VCaP (cell line): ENCODE results near the gene SH3RF1.

Experiments
- H3K27ac ChIP-seq: fragments of 450-650 bp; 2 replicates; pipeline ENCODE4 v1.5.1; 2017
- TF ChIP-seq, protein P1 (sequence below): fragments of 450-650 bp; conservative IDR thresholded peaks from 2 replicates; pipeline ENCODE4 v1.5.1; 2017; ENCODE audit warnings: mild to moderate bottlenecking, moderate library complexity

The SH3RF1 gene

DNA sequence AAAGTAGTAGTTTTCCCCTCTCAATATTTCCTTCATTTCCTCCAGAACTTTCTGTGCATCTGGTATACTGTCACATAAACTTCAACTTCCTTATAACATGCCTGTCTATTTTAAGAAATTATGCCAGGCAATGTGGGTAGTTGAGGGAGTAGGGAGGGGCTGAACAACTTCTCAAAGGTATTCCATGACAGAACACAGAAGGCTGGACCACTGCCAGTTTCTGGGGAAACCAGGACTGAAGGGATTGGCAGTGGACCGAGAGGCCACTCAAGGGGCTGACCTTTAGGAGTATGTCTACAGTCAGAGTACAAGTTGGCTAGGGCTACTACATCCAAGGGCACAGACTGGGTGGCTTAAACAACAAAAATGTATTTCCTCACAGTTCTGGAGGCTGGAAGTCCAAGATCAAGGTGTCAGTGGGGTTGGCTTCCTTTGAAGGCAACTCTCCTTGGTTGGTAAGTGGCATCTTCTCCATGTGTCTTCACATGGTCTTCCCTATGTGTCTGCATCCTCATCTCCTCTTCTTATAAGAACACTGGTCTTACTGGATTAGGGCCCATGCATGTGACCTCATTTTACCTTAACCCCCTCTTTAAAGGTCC, 6.9 kb downstream of the SH3RF1 start:
- TF ChIP-seq, protein P1, sequence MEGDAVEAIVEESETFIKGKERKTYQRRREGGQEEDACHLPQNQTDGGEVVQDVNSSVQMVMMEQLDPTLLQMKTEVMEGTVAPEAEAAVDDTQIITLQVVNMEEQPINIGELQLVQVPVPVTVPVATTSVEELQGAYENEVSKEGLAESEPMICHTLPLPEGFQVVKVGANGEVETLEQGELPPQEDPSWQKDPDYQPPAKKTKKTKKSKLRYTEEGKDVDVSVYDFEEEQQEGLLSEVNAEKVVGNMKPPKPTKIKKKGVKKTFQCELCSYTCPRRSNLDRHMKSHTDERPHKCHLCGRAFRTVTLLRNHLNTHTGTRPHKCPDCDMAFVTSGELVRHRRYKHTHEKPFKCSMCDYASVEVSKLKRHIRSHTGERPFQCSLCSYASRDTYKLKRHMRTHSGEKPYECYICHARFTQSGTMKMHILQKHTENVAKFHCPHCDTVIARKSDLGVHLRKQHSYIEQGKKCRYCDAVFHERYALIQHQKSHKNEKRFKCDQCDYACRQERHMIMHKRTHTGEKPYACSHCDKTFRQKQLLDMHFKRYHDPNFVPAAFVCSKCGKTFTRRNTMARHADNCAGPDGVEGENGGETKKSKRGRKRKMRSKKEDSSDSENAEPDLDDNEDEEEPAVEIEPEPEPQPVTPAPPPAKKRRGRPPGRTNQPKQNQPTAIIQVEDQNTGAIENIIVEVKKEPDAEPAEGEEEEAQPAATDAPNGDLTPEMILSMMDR = no peak
- 0 out of 2 replicates have a peak overlapping the region, but pooled peaks have one; percentile 99 for H3K27ac ChIP-seq

GRCh38 chr4:169260217-169260866, 10.4 kb downstream of the SH3RF1 start:
- peak overlapping the region; percentile 58 for H3K27ac ChIP-seq
- TF ChIP-seq, protein P1 = no peak

DNA sequence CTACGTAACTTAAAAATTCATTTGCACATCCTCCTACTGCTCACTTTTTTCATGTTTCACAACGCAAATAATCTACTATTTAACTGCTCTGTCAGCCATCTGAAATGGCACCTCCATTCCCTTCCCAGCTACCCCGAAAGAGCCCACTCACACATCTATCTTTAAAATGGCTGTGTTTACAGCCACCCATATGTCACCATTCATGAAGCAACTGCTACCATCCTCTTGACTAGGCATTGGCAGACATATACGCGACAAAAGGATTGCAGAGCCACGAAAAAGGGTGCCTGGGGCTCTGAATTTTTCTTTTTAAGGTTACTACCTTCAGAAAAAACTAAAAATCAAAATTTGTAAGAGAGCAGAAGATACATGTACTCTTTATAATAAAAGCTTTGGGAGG, 11.5 kb downstream of the SH3RF1 start:
- peak overlapping the region; percentile 58 for H3K27ac ChIP-seq
- TF ChIP-seq, protein P1 = no peak

DNA sequence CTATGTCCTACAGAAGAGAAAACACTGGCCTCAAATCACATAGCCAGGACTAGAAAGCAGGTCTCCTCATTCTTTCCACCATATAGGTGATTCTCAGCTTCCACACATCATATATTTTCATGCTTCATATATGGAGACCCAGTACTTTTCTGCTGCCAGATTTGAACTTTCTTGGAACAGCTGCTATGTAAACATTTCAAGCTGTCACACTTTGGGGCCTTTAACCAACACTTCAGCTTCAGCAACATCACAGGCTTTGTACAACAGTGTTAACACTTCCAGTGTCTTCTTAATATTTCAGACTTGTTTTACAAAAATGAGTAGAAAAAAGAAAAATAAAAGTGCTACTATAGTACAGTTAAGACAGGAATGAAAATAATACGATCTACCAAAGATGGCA, 12.6 kb downstream of the SH3RF1 start:
- H3K27ac ChIP-seq = peak overlapping the region; percentile 58
- TF ChIP-seq, protein P1 = no peak

GRCh38 chr4:169256856-169257761, 13.6 kb downstream of the SH3RF1 start:
- H3K27ac ChIP-seq = peak overlapping the region; percentile 58
- TF ChIP-seq, protein P1 = no peak

- peak overlapping the region; percentile 58 for H3K27ac ChIP-seq
- TF ChIP-seq, protein P1 = no peak
Measured at GRCh38 chr4:169256101-169256612, 14.6 kb downstream of the SH3RF1 start.

DNA sequence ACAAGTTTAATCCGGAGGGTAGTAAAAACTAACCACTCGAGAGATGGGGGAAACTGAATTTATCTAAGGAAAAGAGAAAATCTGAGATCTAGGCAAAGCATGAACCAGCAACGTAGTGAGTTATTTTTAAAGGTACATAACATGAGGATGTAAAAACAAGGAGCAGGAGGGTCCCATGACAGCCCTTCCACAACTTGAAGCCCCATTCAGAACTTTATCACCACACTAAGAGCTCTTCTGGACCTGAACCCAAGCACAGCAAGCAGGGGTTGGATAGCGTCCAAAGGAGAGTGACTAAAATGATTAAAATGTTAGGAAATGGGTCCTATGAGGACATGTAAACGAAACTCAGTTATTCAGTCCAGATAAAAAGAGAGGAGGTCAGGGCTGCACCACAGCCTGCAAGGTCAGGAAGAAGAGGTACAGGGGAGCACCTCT, 16.2 kb downstream of the SH3RF1 start:
- TF ChIP-seq, protein P1 = no peak
- H3K27ac ChIP-seq = peak overlapping the region; percentile 58
